ENCODE data around the gene BRINP3.

BRINP3 gene

GRCh38 chr1:190484045-190484444 is 6.4 kb upstream of the BRINP3 start:
- Histone ChIP-seq H2AFZ (ENCODE audit: low read length) (no peak overlapping the region; the same call in 1 of the 2 replicates), H3K4me1 (ENCODE audit: insufficient read depth, low read length, severe bottlenecking) (no peaks in the 10 kb centered on the region), H3K4me2 (ENCODE audit: low read length) (no peak overlapping the region), H3F3A (ENCODE audit: insufficient read depth, low read length) (no peaks in the 10 kb centered on the region), H3K27ac (ENCODE audit: low read depth, low read length, poor library complexity, severe bottlenecking) (no peak overlapping the region), H3K9me2 (ENCODE audit: low read depth, low read length) (no peaks in the 10 kb centered on the region), H3K79me2 (ENCODE audit: insufficient read depth, low read length) (no peaks in the 10 kb centered on the region), H4K20me1 (ENCODE audit: insufficient read depth, low read length) (no peaks in the 10 kb centered on the region), H3K4me3 (ENCODE audit: low read depth, low read length, poor library complexity, severe bottlenecking) (no peak overlapping the region), H3K9ac (ENCODE audit: low read length) (no peak overlapping the region), H3K36me3 (ENCODE audit: insufficient read depth, low read length) (no peaks in the 10 kb centered on the region), H3K9me3 (ENCODE audit: low read length) (no peaks in the 10 kb centered on the region), H3K27me3 (ENCODE audit: insufficient read depth, low read length) (no peaks in the 10 kb centered on the region)
- TF ChIP-seq CTCF (IDR thresholded peaks at IDR 0.05; ENCODE audit: low read length) = no peak
- TF ChIP-seq EZH2 (IDR thresholded peaks at IDR 0.05; ENCODE audit: borderline replicate concordance, low read length) = no peak

- no peaks in the 10 kb centered on the region for H4K20me1 ChIP-seq (ENCODE audit: insufficient read depth, low read length)
- H3F3A ChIP-seq (ENCODE audit: insufficient read depth, low read length) = no peaks in the 10 kb centered on the region
- H3K27ac ChIP-seq (ENCODE audit: low read depth, low read length, poor library complexity, severe bottlenecking) = no peak overlapping the region
- H3K4me1 ChIP-seq (ENCODE audit: insufficient read depth, low read length, severe bottlenecking) = no peaks in the 10 kb centered on the region
- H3K9me3 ChIP-seq (ENCODE audit: low read length) = no peaks in the 10 kb centered on the region
- no peak overlapping the region for H3K4me3 ChIP-seq (ENCODE audit: low read depth, low read length, poor library complexity, severe bottlenecking)
- H3K9ac ChIP-seq (ENCODE audit: low read length) = no peak overlapping the region
- H3K36me3 ChIP-seq (ENCODE audit: insufficient read depth, low read length) = no peaks in the 10 kb centered on the region
- H3K4me2 ChIP-seq (ENCODE audit: low read length) = no peak overlapping the region
- H3K9me2 ChIP-seq (ENCODE audit: low read depth, low read length) = no peaks in the 10 kb centered on the region
- no peaks in the 10 kb centered on the region for H3K79me2 ChIP-seq (ENCODE audit: insufficient read depth, low read length)
- TF ChIP-seq EZH2 (IDR thresholded peaks at IDR 0.05; ENCODE audit: borderline replicate concordance, low read length) (no peak), CTCF (IDR thresholded peaks at IDR 0.05; ENCODE audit: low read length) (no peak)
- no peak overlapping the region; the same call in 1 of the 2 replicates for H2AFZ ChIP-seq (ENCODE audit: low read length)
- H3K27me3 ChIP-seq (ENCODE audit: insufficient read depth, low read length) = no peaks in the 10 kb centered on the region
Observed at GRCh38 chr1:190480231-190480630, 2.6 kb upstream of the BRINP3 start.

GRCh38 chr1:190479516-190479915 is 1.9 kb upstream of the BRINP3 start:
- H3K27ac ChIP-seq (ENCODE audit: low read depth, low read length, poor library complexity, severe bottlenecking) = no peak overlapping the region
- H3K9ac ChIP-seq (ENCODE audit: low read length) = no peak overlapping the region
- H3K79me2 ChIP-seq (ENCODE audit: insufficient read depth, low read length) = no peaks in the 10 kb centered on the region
- H4K20me1 ChIP-seq (ENCODE audit: insufficient read depth, low read length) = no peaks in the 10 kb centered on the region
- H3F3A ChIP-seq (ENCODE audit: insufficient read depth, low read length) = no peaks in the 10 kb centered on the region
- no peaks in the 10 kb centered on the region for H3K9me2 ChIP-seq (ENCODE audit: low read depth, low read length)
- TF ChIP-seq EZH2 (IDR thresholded peaks at IDR 0.05; ENCODE audit: borderline replicate concordance, low read length) = no peak
- no peak for TF ChIP-seq CTCF (IDR thresholded peaks at IDR 0.05; ENCODE audit: low read length)
- no peaks in the 10 kb centered on the region for H3K36me3 ChIP-seq (ENCODE audit: insufficient read depth, low read length)
- no peak overlapping the region for H2AFZ ChIP-seq (ENCODE audit: low read length)
- H3K4me3 ChIP-seq (ENCODE audit: low read depth, low read length, poor library complexity, severe bottlenecking) = no peak overlapping the region
- no peak overlapping the region for H3K4me2 ChIP-seq (ENCODE audit: low read length)
- H3K4me1 ChIP-seq (ENCODE audit: insufficient read depth, low read length, severe bottlenecking) = no peaks in the 10 kb centered on the region
- H3K9me3 ChIP-seq (ENCODE audit: low read length) = no peaks in the 10 kb centered on the region
- no peaks in the 10 kb centered on the region for H3K27me3 ChIP-seq (ENCODE audit: insufficient read depth, low read length)
